Transverse colon (tissue), 3 donors: Measurements from ENCODE around the gene GIGYF1.

Experiments
- POLR2A ChIP-seq: fragments of 450-650 bp; IDR thresholded peaks from one replicate; pipeline ENCODE4 v1.6.1; 2016; ENCODE audit warnings: antibody characterized with exemption, mild to moderate bottlenecking, moderate library complexity
- TF ChIP-seq, protein P1 (sequence below), 5 experiments: fragments of 200-600 bp in 3 of 5; fragments of 450-650 bp in 2 of 5; sonication (generic) in 3 of 5; IDR thresholded peaks; 1 replicate in 2 of 5; 2 replicates in 3 of 5; pipeline ENCODE4 v1.5.1; 2016 to 2017; ENCODE audit warnings: antibody characterized with exemption in 5 of 5, inconsistent platforms in 3 of 5, mild to moderate bottlenecking in 2 of 5, moderate library complexity in 1 of 5

DNA sequence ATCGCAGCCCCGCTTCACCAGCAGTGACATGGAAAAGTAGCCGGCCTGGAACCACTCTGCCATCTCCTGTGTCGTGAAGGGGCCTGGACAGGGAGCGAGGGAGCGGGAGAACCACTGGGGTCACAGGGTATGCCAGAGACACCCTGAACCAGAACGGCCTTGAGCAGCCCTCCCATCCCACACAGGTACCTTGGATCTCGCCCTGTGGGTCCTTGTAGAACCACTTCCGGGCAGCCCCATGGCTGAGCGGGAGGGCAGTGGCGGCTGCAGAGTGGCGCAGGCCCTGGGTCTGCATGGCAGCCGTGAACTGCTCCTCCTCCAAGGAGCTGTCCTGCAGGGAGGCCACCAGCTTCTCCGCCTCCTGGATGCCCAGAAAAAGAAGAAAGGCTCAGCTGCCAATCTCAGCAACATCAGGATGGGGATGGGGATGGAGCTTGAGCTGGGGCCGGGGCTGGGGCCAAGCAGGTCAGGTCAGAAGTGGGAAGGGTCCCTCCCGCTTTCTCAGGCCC, 9.5 kb downstream of the GIGYF1 start:
- TF ChIP-seq, protein P1, sequence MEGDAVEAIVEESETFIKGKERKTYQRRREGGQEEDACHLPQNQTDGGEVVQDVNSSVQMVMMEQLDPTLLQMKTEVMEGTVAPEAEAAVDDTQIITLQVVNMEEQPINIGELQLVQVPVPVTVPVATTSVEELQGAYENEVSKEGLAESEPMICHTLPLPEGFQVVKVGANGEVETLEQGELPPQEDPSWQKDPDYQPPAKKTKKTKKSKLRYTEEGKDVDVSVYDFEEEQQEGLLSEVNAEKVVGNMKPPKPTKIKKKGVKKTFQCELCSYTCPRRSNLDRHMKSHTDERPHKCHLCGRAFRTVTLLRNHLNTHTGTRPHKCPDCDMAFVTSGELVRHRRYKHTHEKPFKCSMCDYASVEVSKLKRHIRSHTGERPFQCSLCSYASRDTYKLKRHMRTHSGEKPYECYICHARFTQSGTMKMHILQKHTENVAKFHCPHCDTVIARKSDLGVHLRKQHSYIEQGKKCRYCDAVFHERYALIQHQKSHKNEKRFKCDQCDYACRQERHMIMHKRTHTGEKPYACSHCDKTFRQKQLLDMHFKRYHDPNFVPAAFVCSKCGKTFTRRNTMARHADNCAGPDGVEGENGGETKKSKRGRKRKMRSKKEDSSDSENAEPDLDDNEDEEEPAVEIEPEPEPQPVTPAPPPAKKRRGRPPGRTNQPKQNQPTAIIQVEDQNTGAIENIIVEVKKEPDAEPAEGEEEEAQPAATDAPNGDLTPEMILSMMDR (IDR thresholded peaks at IDR 0.05) = no peak
- TF ChIP-seq POLR2A = no peak
